AG08395 (cell line): Measurements from ENCODE around the gene LRRC14B.
"Not testable (repeated sequence)": the region's sequence is repeated elsewhere in the genome, so short reads cannot be mapped to it uniquely, and the experiment has no call there.

Source experiments
- DNase-seq: peaks from one replicate; pipeline ENCODE4 v3.0.0; 2012; ENCODE audit warnings: mixed read lengths, low spot score

LRRC14B gene

DNA sequence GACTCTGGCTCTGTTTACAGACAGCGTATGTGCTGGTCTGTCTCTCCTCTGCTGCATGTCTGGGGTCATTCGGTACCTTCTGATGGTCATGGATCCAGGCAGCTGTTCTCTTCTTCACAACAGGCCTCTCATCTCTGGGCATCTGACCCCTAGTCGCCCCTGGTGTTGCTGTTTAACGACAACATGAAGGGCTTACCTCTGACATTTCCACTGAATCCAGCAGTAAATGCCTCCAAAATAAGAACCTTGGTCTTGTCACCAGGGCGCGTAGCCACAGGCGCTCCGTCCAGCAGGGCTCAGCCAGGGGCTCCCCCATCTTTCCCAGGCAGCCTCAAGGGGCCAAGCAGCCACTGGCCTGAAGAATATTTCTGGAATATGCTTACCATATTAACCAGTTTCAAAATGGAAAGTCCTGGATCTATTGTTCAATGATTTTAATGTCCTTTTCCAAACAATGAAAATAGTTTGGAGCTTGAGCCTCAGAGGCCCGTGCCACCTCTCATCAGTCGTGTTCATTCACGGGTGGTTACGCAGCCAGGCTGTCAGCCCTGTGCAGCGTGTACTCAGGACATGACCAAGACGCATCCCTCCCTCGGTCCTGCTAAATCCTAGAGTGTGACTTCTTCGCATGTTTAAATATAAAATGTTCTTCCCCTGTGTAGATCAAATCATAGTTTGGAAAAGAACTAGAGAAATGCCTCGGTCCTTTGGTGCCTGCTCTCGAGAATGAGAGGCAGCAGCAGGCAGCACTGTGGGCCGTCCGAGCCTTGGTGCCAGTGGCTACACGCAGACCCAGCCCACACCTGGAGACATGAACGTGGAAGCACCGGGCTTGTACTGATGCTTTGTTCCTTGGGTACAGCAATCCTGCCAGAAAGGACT is 30.1 kb upstream of the LRRC14B start:
- DNase-seq = no peak

DNA sequence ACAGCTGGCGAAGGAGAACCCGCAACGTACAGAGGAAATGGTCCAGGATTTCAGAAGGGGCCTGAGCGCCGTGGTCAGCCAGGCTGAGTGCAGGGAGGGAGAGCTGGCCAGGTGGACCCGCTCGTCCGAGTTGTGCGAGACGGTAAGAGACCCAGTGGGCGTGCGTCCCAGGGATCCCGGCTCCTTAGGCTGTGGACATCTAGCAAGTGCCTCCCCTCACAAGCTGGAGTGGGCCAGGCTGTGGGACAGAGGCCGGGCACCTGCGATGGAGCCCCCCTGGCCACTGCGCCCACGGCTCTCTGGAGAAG is 29.5 kb upstream of the LRRC14B start:
- no peak for DNase-seq

DNA sequence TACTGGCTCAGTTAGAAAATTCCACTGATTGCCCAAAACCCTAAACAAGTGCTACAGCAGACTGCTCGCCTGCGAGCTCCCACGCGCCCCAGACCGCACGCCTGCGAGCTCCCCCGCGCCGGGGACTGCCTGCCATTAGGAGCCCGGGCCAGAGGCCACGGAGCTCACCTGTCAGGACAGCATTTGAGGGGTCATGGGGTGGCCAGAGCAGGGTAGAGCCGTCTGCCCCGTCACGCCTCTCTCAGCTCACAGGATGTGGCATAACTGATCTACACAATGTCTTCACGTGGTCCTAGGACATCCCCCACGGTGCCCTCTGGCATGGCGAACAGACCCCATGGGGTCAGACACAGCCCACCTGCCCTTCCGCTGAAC is 29.1 kb upstream of the LRRC14B start:
- no peak for DNase-seq

DNA sequence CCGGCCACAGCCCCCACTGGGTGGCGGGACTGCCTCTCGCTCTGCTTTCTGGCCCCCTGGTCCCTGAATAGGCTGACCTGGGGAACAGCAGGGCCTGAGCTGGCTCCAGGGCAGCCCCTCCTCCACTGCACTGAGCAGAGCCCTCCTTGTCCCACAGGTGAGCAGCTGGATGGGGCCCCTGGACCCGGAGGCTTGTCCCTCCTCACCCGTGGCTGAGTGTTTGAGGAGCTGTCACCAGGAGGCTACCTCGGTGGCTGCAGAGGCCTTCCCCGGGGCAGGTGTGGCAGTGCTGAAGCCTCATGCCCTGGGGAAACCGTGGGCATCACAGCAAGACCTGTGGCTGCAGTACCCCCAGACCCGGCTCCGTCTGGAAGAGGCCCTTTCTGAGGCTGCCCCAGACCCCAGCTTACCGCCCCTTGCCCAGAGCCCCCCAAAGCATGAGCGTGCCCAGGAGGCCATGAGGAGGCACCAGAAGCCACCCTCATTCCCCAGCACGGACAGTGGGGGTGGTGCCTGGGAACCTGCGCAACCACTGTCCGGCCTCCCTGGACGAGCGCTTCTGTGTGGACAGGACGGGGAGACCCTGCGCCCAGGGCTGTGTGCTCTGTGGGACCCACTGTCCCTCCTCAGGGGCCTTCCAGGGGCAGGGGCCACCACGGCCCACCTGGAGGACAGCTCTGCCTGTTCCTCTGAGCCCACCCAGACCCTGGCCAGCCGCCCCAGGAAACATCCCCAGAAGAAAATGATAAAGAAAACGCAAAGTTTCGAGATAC is 28.5 kb upstream of the LRRC14B start:
- DNase-seq = no peak

DNA sequence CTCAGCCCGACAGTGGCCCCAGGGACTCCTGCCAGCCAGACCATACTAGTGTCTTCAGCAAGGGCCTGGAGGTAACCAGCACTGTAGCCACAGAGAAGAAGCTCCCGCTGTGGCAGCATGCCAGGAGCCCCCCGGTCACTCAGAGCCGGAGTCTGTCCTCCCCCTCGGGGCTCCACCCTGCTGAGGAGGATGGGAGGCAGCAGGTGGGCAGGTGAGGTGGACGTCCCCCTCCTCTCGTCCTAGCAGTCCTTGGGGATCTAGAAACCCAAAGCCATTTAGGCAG is 28.0 kb upstream of the LRRC14B start:
- DNase-seq = no peak

DNA sequence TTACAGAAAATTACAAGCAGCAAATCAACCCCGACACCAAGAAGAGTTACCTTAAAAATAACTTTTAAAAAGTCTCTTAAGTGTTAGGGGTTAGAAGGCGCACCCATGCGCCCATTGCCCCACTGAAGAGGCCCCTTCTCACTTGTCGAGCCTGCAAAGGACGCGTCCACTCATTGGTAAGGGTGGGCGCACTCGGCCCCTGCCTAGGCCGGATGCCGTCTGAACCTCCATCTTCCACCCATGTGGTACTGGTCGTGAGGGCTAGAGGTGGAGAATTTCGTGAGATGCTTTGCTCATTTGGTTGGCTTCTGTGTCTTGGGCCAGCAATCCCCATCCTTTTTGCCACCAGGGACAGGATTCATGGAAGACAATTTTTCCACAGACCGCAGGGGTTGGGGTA is 27.5 kb upstream of the LRRC14B start:
- no peak for DNase-seq

DNA sequence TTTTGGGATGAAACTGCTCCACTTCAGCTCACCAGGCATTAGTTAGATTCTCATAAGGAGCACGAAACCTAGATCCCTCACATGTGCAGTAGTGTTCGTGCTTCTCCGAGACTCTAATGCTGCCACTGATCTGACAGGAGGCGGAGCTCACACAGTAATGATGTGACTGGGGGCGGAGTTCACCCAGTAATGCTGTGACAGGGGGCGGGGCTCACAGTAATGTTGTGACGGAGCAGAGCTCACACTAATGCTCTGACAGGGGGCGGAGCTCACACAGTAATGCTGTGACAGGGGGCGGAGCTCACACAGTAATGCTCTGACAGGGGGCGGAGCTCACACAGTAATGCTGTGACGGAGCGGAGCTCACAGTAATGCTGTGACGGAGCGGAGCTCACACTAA is 27.1 kb upstream of the LRRC14B start:
- no peak for DNase-seq

DNA sequence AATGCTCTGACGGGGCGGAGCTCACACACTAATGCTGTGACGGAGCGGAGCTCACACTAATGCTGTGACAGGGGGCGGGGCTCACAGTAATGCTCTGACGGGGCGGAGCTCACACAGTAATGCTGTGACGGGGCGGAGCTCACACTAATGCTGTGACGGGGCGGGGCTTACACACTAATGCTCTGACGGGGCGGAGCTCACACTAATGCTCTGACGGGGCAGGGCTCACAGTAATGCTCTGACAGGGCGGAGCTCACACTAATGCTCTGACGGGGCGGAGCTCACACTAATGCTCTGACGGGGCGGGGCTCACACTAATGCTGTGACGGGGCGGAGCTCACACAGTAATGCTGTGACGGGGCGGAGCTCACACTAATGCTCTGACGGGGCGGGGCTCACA is 26.5 kb upstream of the LRRC14B start:
- DNase-seq = not testable (repeated sequence)

DNA sequence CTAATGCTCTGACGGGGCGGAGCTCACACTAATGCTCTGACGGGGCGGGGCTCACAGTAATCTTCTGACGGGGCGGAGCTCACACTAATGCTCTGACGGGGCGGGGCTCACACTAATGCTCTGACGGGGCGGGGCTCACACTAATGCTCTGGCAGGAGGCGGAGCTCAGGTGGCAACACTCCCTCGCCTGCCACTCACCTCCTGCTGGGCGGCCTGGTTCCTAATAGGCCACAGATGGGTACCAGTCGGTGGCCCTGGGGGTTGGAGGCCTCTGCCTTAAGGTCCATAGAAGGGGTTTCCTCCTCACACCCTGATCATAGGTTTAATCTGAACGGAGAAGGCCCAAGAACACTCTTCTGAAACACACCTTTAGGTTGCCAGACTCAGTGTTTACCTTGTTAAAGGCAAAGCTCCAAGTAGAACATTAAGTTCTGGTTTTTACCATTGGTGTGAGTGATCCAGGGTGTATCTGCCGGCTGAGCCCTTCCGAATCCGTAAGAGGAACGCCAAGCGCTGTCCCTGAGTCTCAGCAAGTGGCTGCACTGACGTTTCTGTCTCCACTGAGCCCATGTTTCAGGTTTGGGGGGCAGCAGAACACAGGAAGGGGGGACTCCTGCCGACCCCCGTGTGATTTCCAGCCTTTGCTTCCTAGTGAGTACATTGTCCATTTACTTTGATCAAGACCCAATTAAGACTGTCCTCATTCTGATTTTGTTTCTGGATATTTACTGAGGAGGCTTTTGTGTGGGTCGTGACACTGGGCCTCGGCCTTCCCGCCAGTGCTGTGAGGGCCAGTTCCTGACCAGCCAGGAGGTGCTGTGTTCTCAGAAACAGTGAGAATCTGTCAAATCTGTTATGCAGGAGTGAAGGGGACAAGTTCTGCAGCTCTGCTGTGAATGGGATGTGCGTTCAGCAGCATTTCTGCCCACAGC is 24.6 kb upstream of the LRRC14B start:
- DNase-seq = no peak

DNA sequence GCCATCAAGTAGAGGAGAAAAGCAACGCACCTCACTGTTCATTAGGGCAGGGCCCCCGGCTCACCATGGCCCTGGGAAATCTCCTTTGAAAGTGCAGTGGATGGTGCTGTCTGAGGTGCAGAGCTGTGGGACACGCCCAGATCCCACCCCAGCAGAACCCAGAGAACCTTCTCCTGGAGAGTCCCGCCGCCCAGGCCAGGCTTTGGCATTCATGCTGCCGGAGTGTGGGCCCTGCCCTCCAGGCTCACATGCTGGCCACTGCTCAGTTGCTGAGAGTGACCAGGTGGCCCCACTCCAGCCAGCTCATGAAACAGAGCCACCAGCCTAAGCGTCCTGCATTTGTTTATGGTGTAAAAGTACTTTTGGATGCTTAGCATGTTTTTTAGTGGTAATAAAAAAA is 23.8 kb upstream of the LRRC14B start:
- DNase-seq = peak; percentile 33

DNA sequence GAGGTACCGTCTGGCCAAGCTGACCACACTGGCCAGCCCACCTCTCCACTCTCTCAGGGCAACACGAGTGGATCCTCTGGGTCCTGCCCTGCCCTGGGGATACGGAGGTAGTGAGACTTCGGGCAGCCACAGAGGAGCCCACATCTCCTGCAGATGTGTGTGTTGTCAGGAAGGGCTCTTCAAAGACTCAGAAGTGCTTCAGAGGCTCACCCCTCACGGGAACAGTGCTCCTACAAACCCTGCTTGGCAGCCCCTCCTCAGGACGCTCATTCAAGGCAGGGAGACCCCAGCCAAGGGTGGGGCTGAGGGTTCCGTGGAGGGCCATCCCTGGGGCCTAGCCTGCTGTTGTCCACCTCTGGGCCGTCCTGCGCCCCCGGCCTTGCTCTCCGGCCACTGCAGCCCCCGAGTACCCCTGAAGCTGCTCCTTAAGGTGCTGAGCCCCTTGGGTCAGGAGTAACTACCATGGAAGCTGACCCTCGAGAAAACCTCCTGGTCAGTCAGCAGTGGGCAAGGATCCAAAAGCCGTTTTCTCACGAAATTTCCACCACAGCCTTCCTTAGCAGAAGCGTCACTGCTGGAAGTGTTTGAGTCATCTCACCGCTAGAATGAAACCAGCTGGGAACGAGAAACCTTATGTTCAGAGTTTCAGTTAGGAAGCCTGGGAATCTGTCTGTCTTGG is 23.2 kb upstream of the LRRC14B start:
- DNase-seq = peak; percentile 95

DNA sequence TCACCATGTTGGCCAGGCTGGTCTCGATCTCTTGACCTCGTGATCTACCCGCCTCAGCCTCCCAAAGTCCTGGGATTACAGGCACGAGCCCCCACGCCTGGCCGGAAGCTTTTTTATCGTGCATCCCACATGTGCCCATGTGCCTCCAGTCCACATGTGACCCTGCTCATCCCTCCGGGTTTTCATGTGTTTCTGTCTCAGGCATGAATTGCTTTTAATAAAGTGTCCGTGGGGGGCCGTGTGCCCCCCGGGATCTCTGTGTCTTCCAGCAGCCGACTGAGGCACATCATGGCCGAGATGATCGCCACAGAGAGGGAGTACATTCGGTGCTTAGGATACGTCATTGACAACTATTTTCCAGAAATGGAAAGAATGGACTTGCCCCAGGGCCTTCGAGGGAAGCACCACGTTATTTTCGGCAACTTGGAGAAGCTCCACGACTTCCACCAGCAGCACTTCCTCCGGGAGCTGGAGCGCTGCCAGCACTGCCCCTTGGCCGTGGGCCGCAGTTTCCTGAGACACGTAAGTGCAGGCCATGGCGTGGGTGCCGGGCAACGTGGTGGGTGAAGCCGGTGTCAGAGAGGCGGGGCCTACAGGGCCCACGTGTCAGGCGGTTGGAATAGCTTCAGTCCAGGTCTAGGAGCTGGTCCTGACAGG is 22.1 kb upstream of the LRRC14B start:
- peak; percentile 70 for DNase-seq

DNA sequence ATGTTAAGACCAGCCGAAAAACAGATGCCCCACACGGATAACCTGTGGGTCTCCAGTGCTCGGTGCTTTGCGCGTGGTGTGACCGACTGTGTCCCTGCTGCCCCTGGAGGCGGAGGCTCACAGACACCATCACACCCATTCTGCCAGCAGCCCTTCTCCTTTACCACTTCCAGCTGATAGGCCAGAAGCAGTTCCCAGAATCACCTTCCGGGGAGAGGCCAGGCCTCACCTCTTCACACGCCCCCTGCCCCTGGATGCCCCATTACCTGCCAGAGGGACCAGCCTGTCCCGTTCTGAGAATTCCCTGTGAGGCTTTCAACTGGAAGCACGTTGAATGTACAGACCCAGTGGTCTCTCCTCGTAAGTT is 21.6 kb upstream of the LRRC14B start:
- no peak for DNase-seq

DNA sequence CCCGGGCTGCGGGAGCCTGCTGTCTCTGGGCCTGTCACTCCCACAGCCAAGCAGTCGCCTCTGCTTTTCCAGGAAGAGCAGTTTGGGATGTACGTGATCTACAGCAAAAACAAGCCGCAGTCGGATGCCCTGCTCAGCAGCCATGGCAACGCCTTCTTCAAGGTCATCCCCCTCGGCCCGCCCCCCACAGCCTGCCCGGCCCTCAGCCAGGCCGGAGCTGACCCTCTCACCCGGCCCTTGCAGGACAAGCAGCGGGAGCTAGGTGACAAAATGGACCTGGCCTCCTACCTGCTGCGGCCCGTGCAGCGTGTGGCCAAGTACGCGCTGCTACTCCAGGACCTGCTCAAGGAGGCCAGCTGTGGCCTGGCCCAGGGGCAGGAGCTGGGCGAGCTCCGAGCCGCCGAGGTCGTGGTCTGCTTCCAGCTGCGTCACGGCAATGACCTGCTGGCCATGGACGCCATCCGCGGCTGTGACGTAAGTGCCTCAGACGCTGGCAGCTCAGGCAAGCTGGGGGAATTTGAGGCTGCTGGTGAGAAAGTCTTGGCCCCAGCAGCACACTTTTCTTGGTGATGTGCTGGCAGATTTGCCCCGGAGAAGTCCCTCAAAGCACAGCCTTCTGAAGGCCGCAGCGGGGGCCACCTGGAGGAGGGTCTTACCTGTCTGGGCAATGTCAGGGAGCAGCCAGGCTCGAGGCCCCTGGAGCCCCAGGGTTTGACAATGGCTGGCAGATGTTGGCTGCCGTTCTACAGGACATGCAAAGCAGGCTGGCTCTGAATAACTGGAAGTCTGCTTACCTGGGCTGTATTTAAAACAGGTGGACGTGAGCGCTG is 20.1 kb upstream of the LRRC14B start:
- no peak for DNase-seq

DNA sequence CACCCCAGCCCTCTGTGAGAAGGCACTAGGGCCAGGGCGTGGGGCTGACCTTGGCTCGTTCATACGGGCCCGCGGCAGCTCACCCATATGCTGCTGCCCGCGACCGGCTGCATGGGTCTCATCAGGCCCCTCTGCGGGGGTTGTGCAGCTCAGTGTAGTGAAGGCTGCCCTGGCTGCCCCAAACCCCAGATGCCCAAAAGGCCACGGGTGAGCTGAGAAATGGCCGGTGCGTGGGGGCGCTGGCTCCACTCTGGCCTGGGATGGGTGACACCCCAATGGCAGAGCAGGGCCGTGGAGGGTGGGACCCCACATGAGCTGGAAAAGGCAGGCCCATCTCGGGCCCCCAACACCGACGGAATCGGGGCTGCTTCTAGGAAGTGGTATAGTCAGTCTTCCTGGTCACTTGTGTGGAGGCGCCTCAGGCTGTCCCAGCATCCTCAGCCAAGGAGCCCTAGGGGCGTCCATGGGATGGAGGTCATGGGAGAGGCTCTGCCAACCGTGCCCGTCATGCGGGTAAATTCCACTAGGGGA is 19.4 kb upstream of the LRRC14B start:
- no peak for DNase-seq

DNA sequence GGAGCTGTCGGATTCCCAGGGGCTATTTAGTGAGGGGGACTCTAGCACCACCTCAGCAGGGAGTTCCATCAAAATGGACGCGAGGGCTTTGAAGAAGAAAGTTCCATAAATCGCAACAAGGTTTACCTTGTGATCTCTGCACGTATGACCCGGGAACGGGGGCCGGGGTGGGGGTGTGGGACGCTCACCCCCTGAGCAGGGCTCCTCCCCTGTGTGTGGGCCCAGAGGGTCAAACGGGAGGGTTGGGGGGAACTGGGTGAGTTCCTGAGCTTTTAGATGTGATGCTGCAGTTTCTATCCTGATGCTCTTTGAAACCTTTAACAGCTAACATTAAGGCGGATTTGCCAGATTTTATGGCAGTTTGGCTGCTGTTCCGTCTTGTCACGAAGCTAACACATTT is 18.9 kb upstream of the LRRC14B start:
- no peak for DNase-seq

DNA sequence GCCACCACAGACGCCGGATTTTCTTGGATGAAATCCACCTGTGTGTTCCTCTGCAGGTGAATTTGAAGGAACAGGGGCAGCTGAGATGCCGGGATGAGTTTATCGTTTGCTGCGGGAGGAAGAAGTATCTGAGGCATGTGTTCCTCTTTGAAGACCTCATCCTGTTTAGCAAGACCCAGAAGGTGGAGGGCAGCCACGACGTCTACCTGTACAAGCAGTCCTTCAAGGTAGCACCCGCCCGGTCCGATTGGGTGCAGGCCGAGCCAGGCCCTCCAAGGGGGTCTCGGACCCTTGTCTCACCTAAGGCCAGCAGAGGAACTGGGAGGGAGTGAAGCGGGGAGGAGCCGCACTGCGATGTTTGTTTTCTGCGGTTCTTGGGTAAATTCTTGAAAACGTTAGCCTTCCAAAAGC is 18.4 kb upstream of the LRRC14B start:
- DNase-seq = no peak

DNA sequence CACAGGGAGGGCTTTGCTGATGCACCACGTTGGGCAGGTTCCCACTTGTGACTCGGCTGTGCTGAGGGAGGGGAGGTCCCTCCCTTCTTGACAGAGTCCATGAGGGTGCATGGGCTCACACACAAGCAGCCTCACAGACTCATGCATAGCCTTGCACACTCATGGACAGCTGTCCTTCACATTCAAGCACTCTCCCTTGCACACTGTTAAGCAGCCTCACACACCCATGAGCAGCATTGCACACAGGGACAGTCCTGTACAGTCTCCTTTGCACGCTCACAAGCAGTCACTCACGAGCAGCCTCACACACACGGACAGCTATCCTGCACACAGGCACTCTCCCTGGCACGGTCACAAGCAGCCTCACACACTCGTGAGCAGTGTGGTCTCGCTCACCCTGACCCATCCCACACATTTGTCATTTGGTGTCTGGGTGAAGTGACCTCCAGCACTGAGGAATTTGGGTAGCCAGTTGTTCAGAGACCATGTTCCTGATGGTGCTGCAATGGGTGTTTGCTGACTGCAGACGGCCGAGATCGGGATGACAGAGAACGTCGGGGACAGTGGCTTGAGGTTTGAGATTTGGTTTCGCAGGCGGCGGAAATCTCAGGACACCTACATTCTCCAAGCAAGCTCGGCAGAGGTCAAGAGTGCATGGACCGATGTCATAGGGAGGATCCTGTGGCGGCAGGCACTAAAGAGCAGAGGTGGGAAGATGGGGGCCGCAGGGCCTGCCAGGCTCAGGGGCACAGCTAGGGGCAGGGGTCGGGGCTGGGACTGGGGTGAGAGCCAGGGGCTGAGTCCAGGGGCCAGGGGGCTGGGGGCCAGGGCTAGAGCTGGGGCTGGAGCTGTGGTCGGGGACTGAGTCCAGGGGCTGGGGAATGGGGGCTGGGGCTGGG is 17.7 kb upstream of the LRRC14B start:
- DNase-seq = no peak

DNA sequence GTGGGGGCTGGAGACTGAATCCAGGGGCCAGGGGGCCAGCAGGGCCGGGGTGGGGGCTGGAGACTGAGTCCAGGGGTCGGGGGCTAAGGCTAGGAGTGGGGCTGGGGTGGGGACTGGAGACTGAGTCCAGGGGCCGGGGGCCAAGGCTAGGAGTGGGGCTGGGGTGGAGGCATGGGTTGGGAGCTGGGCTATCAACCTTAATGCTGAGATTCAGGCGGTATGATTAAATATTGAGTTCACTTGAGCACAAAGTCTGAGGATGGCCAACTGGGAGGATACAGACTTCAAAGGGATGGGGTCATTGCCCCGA is 17.0 kb upstream of the LRRC14B start:
- DNase-seq = no peak
